ENCODE data around the gene NOP56. TPM values are rescaled to one million over a fixed set of nuclear protein-coding genes. Genes with fewer than 3 reads are reported as not detected.

Gene NOP56
- total and polyA plus RNA-seq, 2 of the 8 experiments (the other 6 are each of a cell fraction or from before 2014, with no cell fraction given), result 391 to 677 TPM

DNA sequence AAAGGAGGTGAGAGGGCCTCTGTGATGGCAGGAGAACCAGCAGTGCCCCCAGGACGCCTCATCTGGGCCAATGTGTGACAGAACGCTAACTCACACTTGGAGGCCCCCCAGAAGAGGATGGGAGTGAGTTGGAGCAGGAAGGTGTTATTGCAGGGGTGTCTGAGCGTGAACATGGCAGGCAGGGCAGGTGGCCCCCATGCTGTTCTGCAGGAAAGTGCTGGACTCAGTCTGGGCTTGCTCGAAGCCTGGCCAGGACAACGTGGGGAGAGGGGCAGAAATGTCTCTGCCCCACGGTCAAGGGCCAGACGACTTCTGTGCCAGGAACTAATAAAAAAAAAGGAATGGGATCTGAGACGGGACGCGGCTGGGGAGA, 39.2 kb downstream of the NOP56 start:
- H3K23ac ChIP-seq (ENCODE audit: insufficient read length), result no peak overlapping the region
- no peaks in the 10 kb centered on the region for H3K79me1 ChIP-seq (ENCODE audit: low read depth, low read length)
- no peak overlapping the region for H3K4ac ChIP-seq (replicated peaks; ENCODE audit: insufficient read length, low read depth, low read length)
- H2BK12ac ChIP-seq (ENCODE audit: low read depth, low read length), result peak overlapping the region; percentile 50; the same call in 1 of the 2 replicates
- no peak overlapping the region for H2BK5ac ChIP-seq (ENCODE audit: low read depth, low read length)
- H3K23me2 ChIP-seq (ENCODE audit: low read depth, low read length), result peaks cover 3% of the 10 kb centered on the region; the same call in 1 of the 2 replicates
- no peak overlapping the region for H4K5ac ChIP-seq (ENCODE audit: insufficient read length, low read depth, low read length)
- no peak overlapping the region; the same call in 1 of the 2 replicates for H2AFZ ChIP-seq (ENCODE audit: low read length)
- TF ChIP-seq BCL11A (IDR thresholded peaks at IDR 0.05; ENCODE audit: low read depth in 2 of 2, low read length in 2 of 2) (no peak), SIRT6 (IDR thresholded peaks at IDR 0.05; ENCODE audit: low read length) (no peak), SIN3A (conservative IDR thresholded peaks at IDR 0.05 in 1 of 2, IDR thresholded peaks at IDR 0.05 in 1 of 2; ENCODE audit: low read depth in 1 of 2, low read length in 2 of 2) (no peak), GTF2F1 (IDR thresholded peaks at IDR 0.05; ENCODE audit: borderline replicate concordance, low read depth, low read length) (no peak), CHD2 (IDR thresholded peaks at IDR 0.05; ENCODE audit: low read length) (no peak), EGR1 (IDR thresholded peaks at IDR 0.05; ENCODE audit: borderline replicate concordance, low read depth, low read length) (no peak), YY1 (IDR thresholded peaks at IDR 0.05; ENCODE audit: low read depth, low read length) (no peak), SAP30 (IDR thresholded peaks at IDR 0.05; ENCODE audit: insufficient read depth, insufficient replicate concordance, low read length) (no peak)
- TF ChIP-seq, protein P1, sequence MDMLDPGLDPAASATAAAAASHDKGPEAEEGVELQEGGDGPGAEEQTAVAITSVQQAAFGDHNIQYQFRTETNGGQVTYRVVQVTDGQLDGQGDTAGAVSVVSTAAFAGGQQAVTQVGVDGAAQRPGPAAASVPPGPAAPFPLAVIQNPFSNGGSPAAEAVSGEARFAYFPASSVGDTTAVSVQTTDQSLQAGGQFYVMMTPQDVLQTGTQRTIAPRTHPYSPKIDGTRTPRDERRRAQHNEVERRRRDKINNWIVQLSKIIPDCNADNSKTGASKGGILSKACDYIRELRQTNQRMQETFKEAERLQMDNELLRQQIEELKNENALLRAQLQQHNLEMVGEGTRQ (IDR thresholded peaks at IDR 0.05; ENCODE audit: low read length), result no peak
- CTCF ChIA-PET (ENCODE audit: partially characterized antibody), result interaction anchor here (1.2 to 9.2 kb wide), 5 partner anchors 12 to 61 kb away, joined by 3 to 151 read pairs (median 4); no protein-coding TSS in a partner anchor
- no peak overlapping the region for H3K9ac ChIP-seq (replicated peaks in 1 of 4; ENCODE audit: extremely low read depth in 1 of 4, low read depth in 3 of 4, low read length in 3 of 4)
- no peak overlapping the region for H2BK20ac ChIP-seq (ENCODE audit: low read length)
- H3K4me2 ChIP-seq (ENCODE audit: insufficient read depth in 1 of 2, low read depth in 2 of 2, low read length in 2 of 2), result peak overlapping the region; percentile 68 to 70
- H3K14ac ChIP-seq (ENCODE audit: insufficient read length), result no peak overlapping the region
- H3K27me3 ChIP-seq (replicated peaks in 1 of 4; ENCODE audit: control insufficient read depth in 3 of 4, extremely low read depth in 1 of 4, insufficient read depth in 3 of 4, low read length in 3 of 4), result peaks cover 54 to 79% (median 75%) of the 10 kb centered on the region in 4 experiments
- H3K27ac ChIP-seq (ENCODE audit: low read depth, low read length), result no peak overlapping the region
- no peaks in the 10 kb centered on the region for H3K79me2 ChIP-seq (ENCODE audit: control insufficient read depth in 1 of 2, insufficient read depth in 2 of 2, low read length in 2 of 2)
- POLR2A ChIA-PET (ENCODE audit: partially characterized antibody), result interaction anchor here (0.7 kb wide), 1 partner anchor 167 kb away, joined by 3 read pairs; no protein-coding TSS in a partner anchor
- no peak overlapping the region for H4K8ac ChIP-seq (ENCODE audit: extremely low read depth, insufficient read depth, low read length)
- peaks cover 3 to 29% (median 11%) of the 10 kb centered on the region in 4 experiments for H3K4me1 ChIP-seq (replicated peaks in 1 of 4; ENCODE audit: control insufficient read depth in 3 of 4, insufficient read depth in 4 of 4, low read length in 3 of 4)
- H2BK120ac ChIP-seq (replicated peaks; ENCODE audit: low read depth, low read length), result no peak overlapping the region
- no peak for DNase-seq (ENCODE audit: low read depth in 1 of 2, low spot score in 2 of 2)
- H3K56ac ChIP-seq (replicated peaks; ENCODE audit: insufficient read length, low read depth, low read length), result no peak overlapping the region
- no peaks in the 10 kb centered on the region for H3K9me3 ChIP-seq (ENCODE audit: insufficient read depth in 2 of 2, low read depth in 1 of 2, low read length in 1 of 2)
- no peaks in the 10 kb centered on the region; a peak in 1 of 8 replicates for H3K36me3 ChIP-seq (ENCODE audit: control insufficient read depth in 2 of 4, insufficient read depth in 4 of 4, low read length in 3 of 4)
- H2BK15ac ChIP-seq (ENCODE audit: low read length), result peak overlapping the region; percentile 81; the same call in 1 of the 2 replicates
- 41% methylated on average over 10 of the region's 10 CpGs; no CpG with 5 or more reads in 1 of the 2 experiments for WGBS, 2 experiments (ENCODE audit: extremely low coverage in 1 of 2, insufficient coverage in 1 of 2, insufficient read length in 1 of 2, insufficient replicate concordance in 2 of 2, low coverage in 1 of 2, low lambda C conversion rate in 2 of 2, missing lambda C conversion rate in 1 of 2)
- no peak for FAIRE-seq
- H2AK5ac ChIP-seq (ENCODE audit: low read depth, low read length), result peak overlapping the region; percentile 53; the same call in 1 of the 2 replicates
- H3K18ac ChIP-seq (ENCODE audit: extremely low read depth, low read length), result 0 out of 2 replicates have a peak overlapping the region, but pooled peaks have one; percentile 19
- H4K91ac ChIP-seq (replicated peaks; ENCODE audit: insufficient read length, low read length), result no peak overlapping the region
- H3K4me3 ChIP-seq (ENCODE audit: extremely low read depth in 1 of 4, insufficient read depth in 2 of 4, low read depth in 3 of 4, low read length in 4 of 4), result peak overlapping the region in 3 of 4 experiments; percentile 21 to 55 (median 37); a peak in 4 of 8 replicates
- peaks cover 5 to 9% of the 10 kb centered on the region in 2 experiments for H4K20me1 ChIP-seq (replicated peaks in 1 of 2; ENCODE audit: control insufficient read depth in 1 of 2, insufficient read depth in 2 of 2, low read length in 2 of 2)
